DND-41 (cell line): ENCODE data around the gene CDK15.

Experiments
- CTCF ChIP-seq: IDR thresholded peaks from 2 replicates; pipeline ENCODE4 v1.5.1; 2012; ENCODE audit warnings: borderline replicate concordance, low read length, moderate library complexity, mild to moderate bottlenecking; ENCODE audit not compliant: poor library complexity, severe bottlenecking; ENCODE audit errors: extremely low read depth
- EZH2 ChIP-seq: IDR thresholded peaks from 3 replicates; pipeline ENCODE4 v1.6.1; 2012; ENCODE audit warnings: borderline replicate concordance, low read depth, mild to moderate bottlenecking, moderate library complexity, low read length, inconsistent platforms; ENCODE audit not compliant: severe bottlenecking

GRCh38 chr2:201886504-201886903 is 80.2 kb downstream of the CDK15 start:
- TF ChIP-seq EZH2 (no peak), CTCF (no peak)
